HCEC 1CT (cell line): ENCODE data around the gene PKM.

ENCODE experiments used
- DNase-seq: peaks from one replicate; pipeline ENCODE4 v3.0.0-alpha.2; 2017

PKM gene

GRCh38 chr15:72199721-72200212 lies 31.2 kb downstream of the PKM start:
- DNase-seq: peak; percentile 48

- DNase-seq: no peak
These were observed 31.8 kb downstream of the PKM start for GRCh38 chr15:72199205-72199515.

- DNase-seq: no peak
These were observed 32.4 kb downstream of the PKM start for GRCh38 chr15:72198356-72199204.

GRCh38 chr15:72197460-72198355 lies 33.3 kb downstream of the PKM start, which contains the start of gene GRAMD2A:
Gene GRAMD2A, minus strand, starts transcription at chr15:72197787.
- DNase-seq: peak; percentile 40

- DNase-seq: no peak
These were observed 33.9 kb downstream of the PKM start for GRCh38 chr15:72197041-72197459.

- DNase-seq: no peak
These were observed 34.5 kb downstream of the PKM start for GRCh38 chr15:72196409-72197040.

GRCh38 chr15:72195101-72195511 lies 35.9 kb downstream of the PKM start:
- DNase-seq: no peak

GRCh38 chr15:72193836-72194396 lies 37.1 kb downstream of the PKM start:
- DNase-seq: no peak

GRCh38 chr15:72192416-72192815 lies 38.6 kb downstream of the PKM start:
- DNase-seq: no peak

- DNase-seq: no peak
These were observed 41.6 kb downstream of the PKM start for GRCh38 chr15:72189250-72189902.

GRCh38 chr15:72184165-72184811 lies 46.7 kb downstream of the PKM start:
- no peak for DNase-seq

GRCh38 chr15:72183781-72184164 lies 47.2 kb downstream of the PKM start:
- DNase-seq: no peak

GRCh38 chr15:72182673-72183072 lies 48.3 kb downstream of the PKM start:
- no peak for DNase-seq

GRCh38 chr15:72182244-72182643 lies 48.7 kb downstream of the PKM start:
- no peak for DNase-seq

GRCh38 chr15:72180761-72181324 lies 50.1 kb downstream of the PKM start:
- no peak for DNase-seq

- DNase-seq: no peak
These were observed 50.9 kb downstream of the PKM start for GRCh38 chr15:72179950-72180581.

GRCh38 chr15:72178976-72179585 lies 51.9 kb downstream of the PKM start:
- DNase-seq: no peak

- DNase-seq: no peak
These were observed 54.2 kb downstream of the PKM start for GRCh38 chr15:72176743-72177142.

GRCh38 chr15:72176159-72176558 lies 54.8 kb downstream of the PKM start:
- no peak for DNase-seq
